ENCODE measurements around the gene SCN8A.

SCN8A gene

DNA sequence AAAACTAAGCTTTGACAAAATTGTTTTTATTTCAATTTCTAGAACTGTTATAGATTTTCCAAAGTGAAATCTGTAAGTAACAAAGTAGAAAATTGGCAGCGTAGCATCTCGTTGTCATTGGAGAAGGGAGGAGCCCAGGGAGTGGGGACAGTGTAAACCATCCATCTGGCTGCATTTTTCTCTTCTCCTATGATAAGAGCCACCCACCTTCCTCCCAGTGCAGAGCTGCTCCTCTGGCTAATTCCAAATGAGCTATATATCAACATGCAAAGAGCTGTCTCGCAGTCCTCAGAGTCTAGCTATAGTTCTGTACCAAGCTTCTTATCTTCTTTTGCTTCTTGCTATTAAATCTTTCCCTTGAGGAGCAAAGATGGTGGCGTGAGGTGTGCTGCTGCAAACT lies 56.6 kb downstream of the SCN8A start:
- DNase-seq (ENCODE audit: low read depth) = no peak
- TF ChIP-seq, protein P1, sequence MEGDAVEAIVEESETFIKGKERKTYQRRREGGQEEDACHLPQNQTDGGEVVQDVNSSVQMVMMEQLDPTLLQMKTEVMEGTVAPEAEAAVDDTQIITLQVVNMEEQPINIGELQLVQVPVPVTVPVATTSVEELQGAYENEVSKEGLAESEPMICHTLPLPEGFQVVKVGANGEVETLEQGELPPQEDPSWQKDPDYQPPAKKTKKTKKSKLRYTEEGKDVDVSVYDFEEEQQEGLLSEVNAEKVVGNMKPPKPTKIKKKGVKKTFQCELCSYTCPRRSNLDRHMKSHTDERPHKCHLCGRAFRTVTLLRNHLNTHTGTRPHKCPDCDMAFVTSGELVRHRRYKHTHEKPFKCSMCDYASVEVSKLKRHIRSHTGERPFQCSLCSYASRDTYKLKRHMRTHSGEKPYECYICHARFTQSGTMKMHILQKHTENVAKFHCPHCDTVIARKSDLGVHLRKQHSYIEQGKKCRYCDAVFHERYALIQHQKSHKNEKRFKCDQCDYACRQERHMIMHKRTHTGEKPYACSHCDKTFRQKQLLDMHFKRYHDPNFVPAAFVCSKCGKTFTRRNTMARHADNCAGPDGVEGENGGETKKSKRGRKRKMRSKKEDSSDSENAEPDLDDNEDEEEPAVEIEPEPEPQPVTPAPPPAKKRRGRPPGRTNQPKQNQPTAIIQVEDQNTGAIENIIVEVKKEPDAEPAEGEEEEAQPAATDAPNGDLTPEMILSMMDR (IDR thresholded peaks at IDR 0.05; ENCODE audit: low read length, missing control alignments) = no peak
- H3K4me3 ChIP-seq (replicated peaks; ENCODE audit: low read depth, low read length) = no peak overlapping the region

DNA sequence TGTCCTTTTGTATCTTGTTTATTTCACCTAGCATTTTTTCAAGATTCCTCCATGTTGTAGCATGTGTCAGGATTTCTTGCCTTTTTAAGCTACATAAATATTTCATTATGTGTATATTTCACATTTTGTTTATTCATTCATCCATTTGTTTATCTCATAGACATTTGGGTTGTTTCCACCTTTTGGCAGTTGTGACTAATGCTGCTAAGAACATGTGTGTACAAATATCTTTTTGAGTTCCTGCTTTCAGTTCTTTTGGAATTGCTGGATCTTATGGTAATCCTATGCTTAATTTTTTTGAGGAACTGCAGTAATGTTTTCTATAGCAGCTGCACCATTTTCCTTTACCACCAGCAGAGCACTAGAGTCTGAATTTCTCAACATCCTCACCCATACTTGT lies 62.4 kb downstream of the SCN8A start:
- DNase-seq (ENCODE audit: low read depth) = no peak
- TF ChIP-seq, protein P1 (IDR thresholded peaks at IDR 0.05; ENCODE audit: low read length, missing control alignments) = no peak
- H3K4me3 ChIP-seq (replicated peaks; ENCODE audit: low read depth, low read length) = no peak overlapping the region

DNA sequence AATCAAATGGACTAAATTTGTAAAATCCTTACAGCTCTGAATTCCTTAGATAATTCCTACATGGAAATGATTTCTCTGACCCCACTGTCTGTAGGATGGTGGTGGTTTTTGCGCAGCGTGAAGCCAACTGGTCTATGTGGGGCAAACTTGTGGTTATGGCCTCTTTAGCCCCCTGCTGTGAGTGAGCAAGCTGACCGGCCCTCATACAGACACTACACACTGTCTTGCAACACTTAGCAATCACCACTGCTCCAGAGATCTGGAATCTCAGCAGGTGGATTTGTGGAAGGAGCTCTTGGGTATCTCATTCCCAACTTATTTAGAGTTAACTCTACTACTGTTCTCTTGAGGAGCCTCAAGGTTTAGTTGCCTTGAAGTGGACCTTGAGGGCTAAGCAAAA lies 70.2 kb downstream of the SCN8A start:
- no peak for DNase-seq (ENCODE audit: low read depth)
- TF ChIP-seq, protein P1 (IDR thresholded peaks at IDR 0.05; ENCODE audit: low read length, missing control alignments) = no peak
- no peak overlapping the region for H3K4me3 ChIP-seq (replicated peaks; ENCODE audit: low read depth, low read length)

DNA sequence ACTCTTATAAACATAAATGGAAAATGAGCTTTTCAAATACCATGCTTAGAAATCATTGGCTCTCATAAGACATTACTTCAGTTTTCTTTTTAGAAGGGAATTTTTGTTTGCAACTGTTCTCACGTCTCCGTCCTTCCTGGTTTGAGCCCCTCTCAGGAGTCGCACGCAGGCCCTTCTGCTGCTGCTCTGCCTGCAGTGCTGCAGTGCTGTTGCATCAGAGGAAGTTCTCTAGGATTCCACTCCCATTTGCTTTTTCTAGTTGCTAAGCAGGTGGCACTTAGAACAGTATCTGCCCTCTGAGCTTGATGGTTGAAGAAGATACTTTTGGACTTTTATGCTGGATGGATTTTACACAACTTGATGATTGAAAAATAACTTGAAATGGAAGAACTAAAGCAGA lies 70.8 kb downstream of the SCN8A start:
- DNase-seq (ENCODE audit: low read depth) = no peak
- no peak overlapping the region for H3K4me3 ChIP-seq (replicated peaks; ENCODE audit: low read depth, low read length)
- TF ChIP-seq, protein P1 (IDR thresholded peaks at IDR 0.05; ENCODE audit: low read length, missing control alignments) = no peak

DNA sequence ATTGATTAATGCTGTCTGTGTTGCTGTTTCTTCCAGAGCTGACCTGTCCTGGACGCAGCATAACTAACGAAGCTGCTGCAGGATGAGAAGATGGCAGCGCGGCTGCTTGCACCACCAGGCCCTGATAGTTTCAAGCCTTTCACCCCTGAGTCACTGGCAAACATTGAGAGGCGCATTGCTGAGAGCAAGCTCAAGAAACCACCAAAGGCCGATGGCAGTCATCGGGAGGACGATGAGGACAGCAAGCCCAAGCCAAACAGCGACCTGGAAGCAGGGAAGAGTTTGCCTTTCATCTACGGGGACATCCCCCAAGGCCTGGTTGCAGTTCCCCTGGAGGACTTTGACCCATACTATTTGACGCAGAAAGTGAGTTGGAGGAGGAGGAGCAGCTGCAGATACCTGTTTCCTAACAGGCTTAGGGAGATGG lies 71.7 kb downstream of the SCN8A start:
- no peak overlapping the region for H3K4me3 ChIP-seq (replicated peaks; ENCODE audit: low read depth, low read length)
- TF ChIP-seq, protein P1 (IDR thresholded peaks at IDR 0.05; ENCODE audit: low read length, missing control alignments) = no peak
- no peak for DNase-seq (ENCODE audit: low read depth)

DNA sequence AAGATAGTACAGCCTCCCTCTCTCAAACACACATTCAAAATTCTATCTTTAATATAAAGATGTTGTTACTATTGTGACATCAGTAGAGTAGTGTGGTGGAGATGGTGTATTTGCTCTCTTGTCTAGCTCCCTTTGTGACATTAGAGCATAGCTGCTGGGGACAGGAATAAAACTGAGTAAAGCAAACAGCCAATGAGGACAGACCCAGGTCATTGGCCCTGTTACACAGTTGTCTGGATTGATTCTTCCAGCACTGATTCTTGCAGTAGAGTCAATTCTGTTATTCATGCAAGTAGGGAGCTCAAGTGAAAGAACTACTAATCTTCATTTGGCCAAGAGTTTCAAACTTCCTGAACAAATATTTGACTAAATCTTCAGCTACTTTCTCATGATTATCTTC lies 72.4 kb downstream of the SCN8A start:
- TF ChIP-seq, protein P1 (IDR thresholded peaks at IDR 0.05; ENCODE audit: low read length, missing control alignments) = no peak
- DNase-seq (ENCODE audit: low read depth) = no peak
- no peak overlapping the region for H3K4me3 ChIP-seq (replicated peaks; ENCODE audit: low read depth, low read length)

DNA sequence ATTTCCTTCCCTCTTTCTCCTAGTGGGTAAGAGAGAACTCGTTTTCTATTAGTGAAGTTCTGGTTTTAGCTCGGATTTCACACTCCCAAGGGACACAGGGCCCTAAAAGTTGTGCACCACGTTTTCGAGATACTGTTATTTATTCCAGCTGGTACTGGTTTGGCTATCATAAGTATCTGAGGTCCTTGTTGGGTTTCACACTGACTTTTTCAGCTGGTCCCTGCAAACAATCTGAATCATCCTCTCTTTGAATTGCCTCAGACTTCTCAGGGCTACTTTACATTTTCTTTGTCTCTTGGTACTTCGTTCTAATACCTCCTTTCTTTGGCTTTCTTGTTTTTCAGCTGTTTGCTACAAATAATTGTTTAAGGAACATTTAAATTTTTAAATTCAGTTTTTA lies 75.7 kb downstream of the SCN8A start:
- H3K4me3 ChIP-seq (replicated peaks; ENCODE audit: low read depth, low read length) = no peak overlapping the region
- TF ChIP-seq, protein P1 (IDR thresholded peaks at IDR 0.05; ENCODE audit: low read length, missing control alignments) = no peak
- no peak for DNase-seq (ENCODE audit: low read depth)
